ENCODE data around the gene HSFY1.
"Not testable (repeated sequence)": the region's sequence is repeated elsewhere in the genome, so short reads cannot be mapped to it uniquely, and the experiment has no call there.

Gene HSFY1, protein sequence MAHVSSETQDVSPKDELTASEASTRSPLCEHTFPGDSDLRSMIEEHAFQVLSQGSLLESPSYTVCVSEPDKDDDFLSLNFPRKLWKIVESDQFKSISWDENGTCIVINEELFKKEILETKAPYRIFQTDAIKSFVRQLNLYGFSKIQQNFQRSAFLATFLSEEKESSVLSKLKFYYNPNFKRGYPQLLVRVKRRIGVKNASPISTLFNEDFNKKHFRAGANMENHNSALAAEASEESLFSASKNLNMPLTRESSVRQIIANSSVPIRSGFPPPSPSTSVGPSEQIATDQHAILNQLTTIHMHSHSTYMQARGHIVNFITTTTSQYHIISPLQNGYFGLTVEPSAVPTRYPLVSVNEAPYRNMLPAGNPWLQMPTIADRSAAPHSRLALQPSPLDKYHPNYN

DNA sequence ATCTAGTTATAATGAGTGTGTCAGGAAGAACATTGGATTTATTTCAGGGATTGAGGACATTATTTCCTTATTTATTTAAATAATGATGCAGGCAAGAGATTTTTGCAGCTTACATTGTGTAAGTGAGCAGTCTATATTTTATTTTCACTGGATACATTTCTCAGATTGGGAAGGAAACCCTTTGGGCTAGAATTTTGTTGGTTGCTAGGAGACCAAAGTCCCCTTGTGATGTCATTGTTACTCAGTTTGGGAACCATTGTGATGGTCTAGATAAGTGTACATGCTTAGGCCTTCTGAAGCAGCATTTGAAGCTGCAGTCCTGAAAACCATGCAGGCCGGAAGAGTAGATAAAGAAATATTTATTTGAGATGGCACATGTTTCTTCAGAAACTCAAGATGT lies at the start of gene HSFY1:
TSS of gene HSFY1 (plus strand) at position 301 of the 400 bp plus-strand sequence. CDS start at position 369, 68 bp downstream.
- not testable (repeated sequence) for H3K4me3 ChIP-seq (ENCODE audit: low read depth, low read length); DNase-seq (ENCODE audit: low read depth)

DNA sequence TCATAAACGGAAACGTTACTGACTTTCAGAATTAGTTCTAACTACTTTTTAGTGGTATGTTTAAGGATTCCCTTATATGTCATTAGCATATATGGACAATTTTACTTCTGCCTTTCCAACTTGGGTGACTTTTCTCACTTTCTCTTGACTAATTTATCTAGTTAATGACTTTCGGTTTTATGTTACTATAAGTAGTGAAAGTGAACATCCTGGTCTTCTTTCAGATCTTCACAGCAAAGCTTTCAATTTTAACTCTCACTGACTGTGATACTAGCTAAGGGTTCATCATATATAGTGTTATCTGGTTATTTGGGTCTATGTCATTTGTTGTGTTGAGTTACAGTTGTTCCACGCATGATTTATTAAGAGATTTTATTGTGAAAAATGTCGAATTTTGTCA lies 42.3 kb upstream of the HSFY1 start:
- not testable (repeated sequence) for H3K4me3 ChIP-seq (ENCODE audit: low read depth, low read length); DNase-seq (ENCODE audit: low read depth)

DNA sequence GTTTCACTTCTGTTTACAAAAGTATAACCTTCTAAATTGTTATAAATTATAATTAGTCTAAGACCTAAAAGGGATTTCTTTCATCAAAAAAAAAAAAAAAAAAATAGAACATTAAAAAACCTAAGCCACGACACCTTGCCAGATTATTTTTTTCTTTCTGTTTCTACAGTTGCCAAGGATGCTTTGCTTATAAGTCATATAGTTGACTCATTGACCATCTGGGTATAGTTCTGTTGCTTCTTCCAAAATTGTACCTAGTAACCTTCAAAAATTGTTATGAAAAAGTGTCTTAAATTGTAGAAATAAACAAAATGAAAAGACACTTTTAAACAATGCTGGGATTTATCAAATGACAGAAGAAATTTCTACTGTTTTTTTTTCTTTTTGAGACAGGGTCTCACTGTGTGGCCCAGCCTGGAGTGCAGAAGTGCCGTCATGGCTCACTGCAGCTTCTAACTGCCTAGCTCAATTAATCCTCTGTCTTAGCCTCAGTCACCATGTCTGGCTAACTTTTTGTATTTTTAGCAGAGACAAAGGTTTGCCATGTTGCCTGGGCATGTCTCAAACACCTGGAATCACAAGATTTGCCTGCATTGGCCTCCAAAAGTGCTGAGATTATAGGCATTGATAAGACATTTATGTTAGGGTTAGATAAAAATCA lies 15.4 kb upstream of the HSFY1 start:
- DNase-seq (ENCODE audit: low read depth); H3K4me3 ChIP-seq (ENCODE audit: low read depth, low read length): not testable (repeated sequence)

DNA sequence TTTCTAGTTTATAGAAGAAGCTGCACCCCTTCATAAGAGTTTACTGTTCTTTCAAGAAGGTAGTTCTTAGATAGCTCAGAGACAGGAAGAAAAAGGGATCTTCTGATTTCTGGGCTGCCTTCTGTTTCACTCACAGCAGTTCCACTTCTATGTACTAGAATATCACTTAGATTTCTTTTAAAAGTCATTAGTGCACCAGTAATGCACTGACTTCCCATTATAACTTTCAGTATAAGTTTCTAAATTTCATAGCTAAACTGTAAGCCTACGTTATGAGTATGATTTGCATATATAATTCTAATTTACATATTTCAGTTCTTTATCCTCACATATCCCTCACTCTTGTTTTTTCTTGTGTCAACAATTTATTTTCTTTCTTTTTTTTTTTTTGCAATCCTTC lies 7.6 kb upstream of the HSFY1 start:
- DNase-seq (ENCODE audit: low read depth); H3K4me3 ChIP-seq (ENCODE audit: low read depth, low read length): not testable (repeated sequence)

DNA sequence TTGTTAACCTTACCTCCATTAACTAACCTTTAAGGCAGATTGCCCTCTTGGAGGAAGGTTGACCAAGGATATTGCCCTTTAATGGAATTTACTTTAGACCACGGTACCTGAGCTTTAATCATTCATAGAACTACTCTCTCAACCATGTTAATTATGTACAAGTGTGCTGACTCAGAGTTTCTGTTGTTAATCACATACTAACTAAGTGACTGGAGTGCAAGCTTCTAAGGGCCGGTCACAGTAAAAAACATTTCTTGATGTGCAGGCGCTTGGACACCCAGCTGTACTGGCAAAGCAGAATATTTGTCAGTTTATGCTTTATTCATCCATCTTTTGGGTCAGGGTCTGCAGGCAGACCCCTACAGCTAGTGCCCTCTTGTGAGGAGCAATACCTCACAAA lies 6.6 kb downstream of the HSFY1 start:
- DNase-seq (ENCODE audit: low read depth); H3K4me3 ChIP-seq (ENCODE audit: low read depth, low read length): not testable (repeated sequence)

DNA sequence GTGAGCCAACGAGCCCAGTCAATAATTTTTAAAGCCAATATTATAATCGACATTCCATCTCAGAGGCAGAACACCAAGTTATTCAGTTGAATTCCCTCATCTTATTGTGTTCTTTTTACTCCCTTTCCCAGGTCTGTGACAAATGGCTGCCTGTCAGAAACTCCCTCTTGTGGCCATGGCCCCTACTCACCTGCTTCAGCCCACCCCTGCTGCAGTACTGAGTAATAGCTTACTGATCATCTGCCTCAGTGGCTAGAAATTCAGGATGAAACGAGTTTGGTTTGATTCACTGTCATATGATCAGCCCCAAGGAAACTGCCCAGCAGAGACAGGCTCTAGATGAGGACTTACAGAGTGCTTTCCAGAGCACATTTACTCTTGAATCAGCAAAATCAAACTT lies 19.4 kb downstream of the HSFY1 start:
- not testable (repeated sequence) for H3K4me3 ChIP-seq (ENCODE audit: low read depth, low read length); DNase-seq (ENCODE audit: low read depth)

Data from choroid plexus epithelial cell (primary cell).